A549 (cell line): ENCODE data around the gene UBE2S. TPM values are rescaled to one million over a fixed set of nuclear protein-coding genes. Genes with fewer than 3 reads are reported as not detected.
A peak's percentile ranks its signal among the peaks of the same experiment; 100 is the strongest.

Experiments
- ATAC-seq, 2 experiments: fragments of 200-7000 bp in 1 of 2; fragments of >200 bp in 1 of 2; cut with Nextera tagmentation in 1 of 2; cut with Tn5 transposase in 1 of 2; 3 replicates each; pipeline versions ENCODE4 v1.8.0 to v1.9.1; 2018 to 2020; ENCODE audit warnings: mild to moderate bottlenecking in 1 of 2, moderate library complexity in 1 of 2
- CTCF ChIA-PET: fragments of 300-600 bp; sonication (Branson Sonifier 250); formaldehyde crosslinking; extraction: SDS; loops from one replicate; lab custom pipeline; 2021; ENCODE audit warnings: antibody characterized with exemption, inconsistent platforms; lab: Yijun Ruan, JAX
- POLR2A ChIA-PET: fragments of 350-600 bp; formaldehyde crosslinking; extraction: SDS; loops from one replicate; lab custom pipeline; 2021; ENCODE audit warnings: antibody characterized with exemption, inconsistent platforms; lab: Yijun Ruan, JAX
- DNase-seq, 2 experiments: peaks; one replicate each; pipeline versions ENCODE4 v3.0.0 to v3.0.0-alpha.2; 2011 to 2016; ENCODE audit warnings: low read depth in 1 of 2, low spot score in 1 of 2
- FAIRE-seq: peaks from 2 replicates; lab custom pipeline; 2011; peaks lifted over from hg19 to GRCh38; lab: Jason Lieb, UNC
- H3K27ac ChIP-seq, 2 experiments: fragments of >200 bp; sonication (Bioruptor Twin); formaldehyde crosslinking; 3 replicates each; pipeline ENCODE4 v1.5.1; 2016 to 2017
- H3K4me1 ChIP-seq: fragments of >200 bp; sonication (Bioruptor Twin); formaldehyde crosslinking; 3 replicates; pipeline ENCODE4 v1.6.1; 2016
- H3K4me2 ChIP-seq: fragments of >200 bp; sonication (Bioruptor Twin); formaldehyde crosslinking; 3 replicates; pipeline ENCODE4 v1.6.1; 2016
- H3K4me3 ChIP-seq: fragments of >200 bp; sonication (Bioruptor Twin); formaldehyde crosslinking; 3 replicates; pipeline ENCODE4 v1.5.1; 2016
- H3K9me3 ChIP-seq: fragments of >200 bp; sonication (Bioruptor Twin); formaldehyde crosslinking; 3 replicates; pipeline ENCODE4 v1.6.1; 2016
- ATOH8 ChIP-seq: fragments of 250-450 bp; sonication (Bioruptor Pico); IDR thresholded peaks from 2 replicates; pipeline ENCODE4 v1.5.0; 2020; ENCODE audit warnings: low read depth, mild to moderate bottlenecking, moderate library complexity
- CBX2 ChIP-seq: fragments of 200-600 bp; sonication (generic); IDR thresholded peaks from 2 replicates; pipeline ENCODE4 v1.6.1; 2016; ENCODE audit warnings: low read depth, mild to moderate bottlenecking, borderline replicate concordance
- CTCF ChIP-seq: fragments of >200 bp; sonication (Bioruptor Twin); formaldehyde crosslinking; IDR thresholded peaks from 3 replicates; pipeline ENCODE4 v1.5.1; 2016
- E2F6 ChIP-seq: IDR thresholded peaks from 2 replicates; pipeline ENCODE4 v1.6.1; 2012; ENCODE audit warnings: low read depth, borderline replicate concordance
- EHMT2 ChIP-seq: fragments of 200-600 bp; sonication (generic); IDR thresholded peaks from 2 replicates; pipeline ENCODE4 v1.6.1; 2016; ENCODE audit warnings: antibody characterized with exemption, low read depth, mild to moderate bottlenecking, moderate library complexity
- FOSB ChIP-seq: fragments of 250-450 bp; sonication (Bioruptor Pico); IDR thresholded peaks from 2 replicates; pipeline ENCODE4 v1.5.0; 2020; ENCODE audit warnings: mild to moderate bottlenecking, moderate library complexity
- GATA3 ChIP-seq: IDR thresholded peaks from 2 replicates; pipeline ENCODE4 v1.6.1; 2012; ENCODE audit warnings: borderline replicate concordance
- HEYL ChIP-seq: fragments of 250-450 bp; sonication (Bioruptor Pico); IDR thresholded peaks from 2 replicates; pipeline ENCODE4 v1.8.0; 2021; ENCODE audit warnings: mild to moderate bottlenecking, moderate library complexity
- HOXA7 ChIP-seq: fragments of 250-450 bp; sonication (Bioruptor Pico); IDR thresholded peaks from 2 replicates; pipeline ENCODE4 v1.5.0; 2020; ENCODE audit warnings: mild to moderate bottlenecking, moderate library complexity
- JUN ChIP-seq, 2 experiments: fragments of >200 bp; sonication (Bioruptor Twin); formaldehyde crosslinking; IDR thresholded peaks; 2 replicates in 1 of 2; 3 replicates in 1 of 2; pipeline ENCODE4 v1.6.1; 2016 to 2017
- JUNB ChIP-seq: fragments of >200 bp; sonication (Bioruptor Twin); formaldehyde crosslinking; IDR thresholded peaks from 2 replicates; pipeline ENCODE4 v1.6.1; 2016
- MAX ChIP-seq: IDR thresholded peaks from 2 replicates; pipeline ENCODE4 v1.6.1; 2012
- MAZ ChIP-seq: fragments of 150-350 bp; IDR thresholded peaks from 2 replicates; pipeline ENCODE4 v1.6.1; 2014; ENCODE audit warnings: antibody characterized with exemption, low read depth, low read length, borderline replicate concordance
- NR3C1 ChIP-seq: fragments of >200 bp; sonication (Bioruptor Twin); formaldehyde crosslinking; IDR thresholded peaks from 3 replicates; pipeline ENCODE4 v1.6.1; 2017
- PBX3 ChIP-seq: IDR thresholded peaks from 2 replicates; pipeline ENCODE4 v1.6.1; 2012
- PHF8 ChIP-seq: fragments of 200-600 bp; sonication (generic); IDR thresholded peaks from 2 replicates; pipeline ENCODE4 v1.6.1; 2016; ENCODE audit warnings: low read depth, mild to moderate bottlenecking, antibody characterized with exemption, moderate library complexity, borderline replicate concordance
- POLR2A ChIP-seq: IDR thresholded peaks from 2 replicates; pipeline ENCODE4 v1.6.1; 2012; ENCODE audit warnings: mild to moderate bottlenecking, low read length
- RARB ChIP-seq: fragments of 250-450 bp; sonication (Bioruptor Pico); IDR thresholded peaks from 2 replicates; pipeline ENCODE4 v1.8.0; 2021; ENCODE audit warnings: mild to moderate bottlenecking, moderate library complexity
- TFCP2L1 ChIP-seq: fragments of 250-450 bp; sonication (Bioruptor Pico); IDR thresholded peaks from 2 replicates; pipeline ENCODE4 v1.5.0; 2021; ENCODE audit warnings: mild to moderate bottlenecking
- ZFP36 ChIP-seq: fragments of 450-650 bp; IDR thresholded peaks from 2 replicates; pipeline ENCODE4 v1.6.1; 2014; ENCODE audit warnings: borderline replicate concordance; ENCODE audit not compliant: partially characterized antibody
- WGBS: methylation state at CpG from one replicate; pipeline ENCODE4 v1.1.6; 2017; ENCODE audit errors: missing lambda C conversion rate; 5-methylcytosine and 5-hydroxymethylcytosine counted together
- polyA plus RNA-seq, 4 experiments: library from polyadenylated mRNA; depleted of rRNA in 3 of 4; stranded (reverse); fragments of >200 nt; fragmentation: RNase III in 1 of 4; extraction: RNeasy Plus Mini Kit Qiagen cat#74134 plus additional on column Dnase treatment in 1 of 4; gene quantifications; 2 replicates in 3 of 4; 3 replicates in 1 of 4; pipeline ENCODE4 v1.2.3, GENCODE V29; 2011 to 2017

Gene UBE2S
- polyA plus RNA-seq, 2 of the 4 experiments (the other 2 are of a cell fraction): 139 to 295 TPM

GRCh38 chr19:55369653-55370304 lies 37.8 kb downstream of the UBE2S start:
- ChIA-PET POLR2A (interaction anchor here (1.2 to 2.8 kb wide), 4 partner anchors 14 to 30 kb away, joined by 3 to 13 read pairs (median 8); partner anchors contain the start of genes KMT5C and TMEM238), CTCF (interaction anchor here (0.7 to 14.8 kb wide), 8 partner anchors 10 to 229 kb away, joined by 3 to 105 read pairs (median 10); partner anchors contain the start of gene TMEM238)
- FAIRE-seq (no peak), DNase-seq (peak; percentile 86 to 98), ATAC-seq (peak; percentile 45 to 71)
- TF ChIP-seq PHF8 (no peak), ATOH8 (CRISPR knock-in tag) (no peak; the same call in 1 of the 2 replicates), CBX2 (no peak), HEYL (CRISPR knock-in tag) (no peak), MAX (no peak; the same call in 1 of the 2 replicates), HOXA7 (CRISPR knock-in tag) (peak; percentile 59; the same call in 1 of the 2 replicates), GATA3 (peak; percentile 26; the same call in 1 of the 2 replicates), TFCP2L1 (CRISPR knock-in tag) (peak; percentile 97), PBX3 (peak; percentile 25; the same call in 1 of the 2 replicates), FOSB (CRISPR knock-in tag) (peak; percentile 86; the same call in 1 of the 2 replicates), RARB (CRISPR knock-in tag) (peak; percentile 91)
- H3K4me1 ChIP-seq: peaks cover 61% of the 10 kb centered on the region
- WGBS: 0% methylated on average over 19 of the region's 59 CpGs
- H3K27ac ChIP-seq: peak overlapping the region; percentile 91 to 96
- peak overlapping the region; percentile 93 for H3K4me2 ChIP-seq
- H3K4me3 ChIP-seq: peak overlapping the region; percentile 85
- H3K9me3 ChIP-seq: no peaks in the 10 kb centered on the region

GRCh38 chr19:55368701-55369563 lies 38.7 kb downstream of the UBE2S start:
- DNase-seq: peak in 1 of 2 experiments; percentile 59
- 28% methylated on average over 28 of the region's 54 CpGs for WGBS
- POLR2A ChIA-PET: interaction anchor here (0.8 to 2.8 kb wide), 5 partner anchors 10 to 39 kb away, joined by 3 to 13 read pairs (median 4); partner anchors contain the start of genes KMT5C, TMEM238 and UBE2S

More at GRCh38 chr19:55368701-55369563, 38.7 kb downstream of the UBE2S start:
- Histone ChIP-seq H3K4me3 (peak overlapping the region; percentile 85), H3K27ac (peak overlapping the region; percentile 91 to 96), H3K4me2 (peak overlapping the region; percentile 93), H3K4me1 (peaks cover 53% of the 10 kb centered on the region), H3K9me3 (no peaks in the 10 kb centered on the region)
- CTCF ChIA-PET: interaction anchor here (0.6 to 14.8 kb wide), 9 partner anchors 9 to 228 kb away, joined by 3 to 105 read pairs (median 9); partner anchors contain the start of gene TMEM238
- TF ChIP-seq E2F6 (no peak), POLR2A (0 out of 2 replicates have a peak, but pooled peaks have one; percentile 9), CTCF (no peak), JUNB (no peak), MAZ (0 out of 2 replicates have a peak, but pooled peaks have one; percentile 21), EHMT2 (no peak), TFCP2L1 (CRISPR knock-in tag) (no peak), JUN (IDR thresholded peaks at IDR 0.05) (peak; percentile 34 to 38; a peak in 3 of 5 replicates), ZFP36 (peak; percentile 49), MAX (no peak; the same call in 1 of the 2 replicates), NR3C1 (no peak)
- no peak for FAIRE-seq
- peak; percentile 4 to 7; a peak in 3 of 6 replicates for ATAC-seq
